Measurements from ENCODE around the gene SYT11.

- no peak for TF ChIP-seq POLR2A (IDR thresholded peaks at IDR 0.05; ENCODE audit: low read length)
- no peak for TF ChIP-seq GATA1 (IDR thresholded peaks at IDR 0.05; ENCODE audit: low read depth, low read length)
Measured at GRCh38 chr1:155871390-155871789, 12.0 kb downstream of the SYT11 start.

Measured in erythroblast (primary cell).